HL-60 (cell line): ENCODE results near the gene AHRR.
A peak's percentile ranks its signal among the peaks of the same experiment; 100 is the strongest.

Source experiments
- DNase-seq, 2 experiments: peaks; one replicate each; pipeline ENCODE4 v3.0.0-alpha.2; 2010 to 2020; ENCODE audit warnings: low read depth in 1 of 2, low spot score in 1 of 2
- H3K27ac ChIP-seq: fragments of 250-450 bp; sonication (Bioruptor Pico); replicated peaks from 2 replicates; pipeline ENCODE4 v1.5.1; 2020; ENCODE audit warnings: mild to moderate bottlenecking, moderate library complexity
- H3K27me3 ChIP-seq: fragments of 250-450 bp; sonication (Bioruptor Pico); 2 replicates; pipeline ENCODE4 v1.5.1; 2021; ENCODE audit warnings: mild to moderate bottlenecking, moderate library complexity; ENCODE audit not compliant: insufficient read depth, poor library complexity, severe bottlenecking
- H3K4me3 ChIP-seq: replicated peaks from 2 replicates; pipeline ENCODE4 v1.5.1; 2011; ENCODE audit warnings: mild to moderate bottlenecking, control low read depth, low read length; ENCODE audit not compliant: insufficient read depth
- CTCF ChIP-seq: IDR thresholded peaks from one replicate; pipeline ENCODE4 v1.5.1; 2011; ENCODE audit warnings: low read length, control low read depth, inconsistent platforms; ENCODE audit not compliant: insufficient read depth
- GABPA ChIP-seq: IDR thresholded peaks from 2 replicates; pipeline ENCODE4 v1.6.1; 2012; ENCODE audit warnings: low read depth
- POLR2AphosphoS5 ChIP-seq: IDR thresholded peaks from 2 replicates; pipeline ENCODE4 v1.6.1; 2012; ENCODE audit warnings: low read depth
- REST ChIP-seq: IDR thresholded peaks from 2 replicates; pipeline ENCODE4 v1.6.1; 2012; ENCODE audit warnings: low read depth; ENCODE audit not compliant: insufficient replicate concordance
- SPI1 ChIP-seq: IDR thresholded peaks from 2 replicates; pipeline ENCODE4 v1.6.1; 2012; ENCODE audit warnings: low read depth, mild to moderate bottlenecking, borderline replicate concordance

Gene AHRR

GRCh38 chr5:354581-355378, 33.3 kb downstream of the AHRR start:
- no peak overlapping the region for H3K4me3 ChIP-seq
- peak overlapping the region; percentile 47 for H3K27ac ChIP-seq
- DNase-seq: no peak
- TF ChIP-seq SPI1 (no peak), REST (no peak), CTCF (no peak), GABPA (no peak), POLR2AphosphoS5 (no peak)
- no peaks in the 10 kb centered on the region for H3K27me3 ChIP-seq

- no peak for DNase-seq
- TF ChIP-seq GABPA (no peak), POLR2AphosphoS5 (no peak), SPI1 (no peak), REST (no peak), CTCF (no peak)
- Histone ChIP-seq H3K27ac (peak overlapping the region; percentile 47), H3K4me3 (no peak overlapping the region), H3K27me3 (no peaks in the 10 kb centered on the region)
These were observed 33.9 kb downstream of the AHRR start for GRCh38 chr5:355379-355935.

- TF ChIP-seq GABPA (no peak), REST (no peak), CTCF (no peak), POLR2AphosphoS5 (no peak), SPI1 (no peak)
- no peak for DNase-seq
- H3K4me3 ChIP-seq: no peak overlapping the region
- H3K27ac ChIP-seq: peak overlapping the region; percentile 47
- no peaks in the 10 kb centered on the region for H3K27me3 ChIP-seq
These were observed 34.4 kb downstream of the AHRR start for GRCh38 chr5:355958-356357.
